ENCODE data around the gene AEBP2. TPM values are rescaled to one million over a fixed set of nuclear protein-coding genes. Genes with fewer than 3 reads are reported as not detected.

The AEBP2 gene
- total RNA-seq, 1 experiment from 2014 or later, result 49.2 TPM

DNA sequence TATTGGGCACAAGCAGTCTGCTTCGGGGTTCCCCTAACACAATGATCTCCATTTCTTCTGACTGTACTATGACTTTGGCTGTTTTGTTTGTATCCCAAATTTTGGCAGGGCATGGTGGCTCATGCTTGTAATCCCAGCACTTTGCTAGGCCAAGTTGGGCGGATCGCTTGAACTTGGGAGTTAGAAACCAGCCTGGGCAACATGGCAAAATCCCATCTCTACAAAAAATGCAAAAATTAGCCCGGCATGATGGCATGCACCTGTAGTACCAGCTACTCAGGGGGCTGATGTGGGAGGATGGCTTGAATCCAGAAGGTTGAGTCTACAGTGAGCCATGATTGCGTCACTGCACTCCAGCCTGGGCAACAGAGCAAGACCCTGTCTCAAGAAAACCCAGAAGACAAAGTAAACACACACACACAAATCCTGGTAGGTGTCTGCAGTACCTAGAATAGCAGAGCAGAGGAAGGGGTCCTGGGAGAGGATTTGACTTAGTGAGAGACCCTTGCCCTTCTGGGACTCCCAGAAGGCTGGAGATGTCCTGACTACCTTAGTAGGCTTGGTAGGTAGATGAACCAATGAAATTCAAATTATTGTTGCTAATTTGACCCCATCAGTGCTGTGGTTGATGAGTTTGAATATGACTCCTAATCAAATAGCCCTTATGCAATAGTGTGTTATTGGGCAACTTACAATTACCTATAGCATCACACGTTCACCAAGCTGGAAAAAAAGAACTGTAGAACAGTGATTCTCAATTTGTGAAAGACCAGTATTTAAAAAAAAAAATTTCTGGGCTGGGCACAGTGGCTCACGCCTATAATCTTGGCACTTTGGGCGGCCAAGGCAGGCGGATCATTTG lies 6.8 kb upstream of the AEBP2 start:
- CTCF ChIA-PET, result interaction anchor here (1.2 kb wide), 1 partner anchor 114 kb away, joined by 3 read pairs; no protein-coding TSS in a partner anchor
- Mint-ChIP-seq H3K9me3 (ENCODE audit: unreplicated experiment) (no peaks in the 10 kb centered on the region), H3K27me3 (ENCODE audit: insufficient read depth, unreplicated experiment) (no peaks in the 10 kb centered on the region), H3K36me3 (ENCODE audit: insufficient read depth, unreplicated experiment) (peaks cover 10% of the 10 kb centered on the region), H3K4me1 (ENCODE audit: insufficient read depth, unreplicated experiment) (peaks cover 11% of the 10 kb centered on the region), H3K27ac (ENCODE audit: low read depth, unreplicated experiment) (peak overlapping the region; percentile 100), H3K4me3 (ENCODE audit: unreplicated experiment) (no peak overlapping the region)
- TF ChIP-seq, protein P1, sequence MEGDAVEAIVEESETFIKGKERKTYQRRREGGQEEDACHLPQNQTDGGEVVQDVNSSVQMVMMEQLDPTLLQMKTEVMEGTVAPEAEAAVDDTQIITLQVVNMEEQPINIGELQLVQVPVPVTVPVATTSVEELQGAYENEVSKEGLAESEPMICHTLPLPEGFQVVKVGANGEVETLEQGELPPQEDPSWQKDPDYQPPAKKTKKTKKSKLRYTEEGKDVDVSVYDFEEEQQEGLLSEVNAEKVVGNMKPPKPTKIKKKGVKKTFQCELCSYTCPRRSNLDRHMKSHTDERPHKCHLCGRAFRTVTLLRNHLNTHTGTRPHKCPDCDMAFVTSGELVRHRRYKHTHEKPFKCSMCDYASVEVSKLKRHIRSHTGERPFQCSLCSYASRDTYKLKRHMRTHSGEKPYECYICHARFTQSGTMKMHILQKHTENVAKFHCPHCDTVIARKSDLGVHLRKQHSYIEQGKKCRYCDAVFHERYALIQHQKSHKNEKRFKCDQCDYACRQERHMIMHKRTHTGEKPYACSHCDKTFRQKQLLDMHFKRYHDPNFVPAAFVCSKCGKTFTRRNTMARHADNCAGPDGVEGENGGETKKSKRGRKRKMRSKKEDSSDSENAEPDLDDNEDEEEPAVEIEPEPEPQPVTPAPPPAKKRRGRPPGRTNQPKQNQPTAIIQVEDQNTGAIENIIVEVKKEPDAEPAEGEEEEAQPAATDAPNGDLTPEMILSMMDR (IDR thresholded peaks at IDR 0.05; ENCODE audit: unreplicated experiment), result no peak
- intact Hi-C loops (cut with micrococcal nuclease), result no loop called here
- no peak for DNase-seq (ENCODE audit: unreplicated experiment)
- BruUV-seq (replicated peaks), result no TSS peak
- POLR2A ChIA-PET, result interaction anchor here (0.6 to 2.3 kb wide), 7 partner anchors 8 to 190 kb away, joined by 3 to 18 read pairs (median 3); partner anchors contain the start of gene AEBP2

DNA sequence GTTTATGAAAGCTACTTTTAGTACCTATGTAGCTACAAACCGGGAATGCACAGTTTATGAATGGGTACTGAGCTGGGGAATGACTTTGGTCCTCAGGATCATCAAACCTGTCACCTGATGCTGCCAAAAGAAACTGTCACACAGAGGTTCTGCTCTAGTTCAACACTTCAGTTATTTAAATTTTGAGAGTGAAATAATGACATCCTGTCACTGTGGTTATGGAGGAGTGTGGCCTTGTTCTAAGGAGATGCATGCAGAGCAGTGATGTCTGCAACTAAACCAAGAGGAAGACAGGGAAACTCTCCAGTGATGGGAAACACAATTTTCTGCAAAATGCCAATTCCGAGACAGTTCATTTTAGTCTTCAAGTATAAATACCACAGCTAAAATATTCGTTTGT lies 4.8 kb upstream of the AEBP2 start:
- POLR2A ChIA-PET, result interaction anchor here (0.6 kb wide), 1 partner anchor 135 kb away, joined by 4 read pairs; no protein-coding TSS in a partner anchor

DNA sequence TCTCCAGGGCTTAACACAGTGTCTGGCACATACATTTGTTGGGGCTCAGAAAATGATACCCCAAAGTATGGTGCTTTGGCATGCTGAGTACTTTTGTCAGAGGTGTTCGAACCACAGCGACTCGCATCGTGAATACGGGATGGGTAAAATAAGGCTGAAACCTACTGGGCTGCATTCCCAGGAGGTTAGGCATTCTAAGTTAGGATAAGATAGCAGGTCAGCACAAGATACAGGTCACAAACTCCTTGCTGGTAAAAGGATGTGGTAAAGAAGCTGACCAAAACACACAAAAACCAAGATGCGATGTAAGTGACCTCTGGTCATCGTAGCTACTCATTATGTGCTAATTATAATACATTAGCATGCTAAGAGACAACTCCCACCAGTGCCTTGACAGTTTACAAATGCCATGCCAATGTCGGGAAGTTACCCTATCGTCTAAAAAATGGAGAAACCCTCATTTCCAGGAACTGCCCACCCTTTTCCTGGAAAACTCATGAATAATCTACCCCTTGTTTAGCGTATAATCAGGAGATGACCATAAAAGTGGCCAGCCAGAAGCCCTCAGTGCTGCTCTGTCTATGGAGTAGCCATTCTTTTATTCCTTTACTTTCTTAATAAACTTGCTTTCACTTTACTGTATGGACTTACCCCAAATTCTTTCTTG lies 3.3 kb upstream of the AEBP2 start:
- Mint-ChIP-seq H3K36me3 (ENCODE audit: insufficient read depth, unreplicated experiment) (peaks cover 17% of the 10 kb centered on the region), H3K27ac (ENCODE audit: low read depth, unreplicated experiment) (no peak overlapping the region), H3K4me1 (ENCODE audit: insufficient read depth, unreplicated experiment) (peaks cover 11% of the 10 kb centered on the region), H3K9me3 (ENCODE audit: unreplicated experiment) (no peaks in the 10 kb centered on the region), H3K4me3 (ENCODE audit: unreplicated experiment) (no peak overlapping the region), H3K27me3 (ENCODE audit: insufficient read depth, unreplicated experiment) (no peaks in the 10 kb centered on the region)
- intact Hi-C loops (cut with micrococcal nuclease), result no loop called here
- POLR2A ChIA-PET, result no interaction called here
- DNase-seq (ENCODE audit: unreplicated experiment), result no peak
- TF ChIP-seq, protein P1 (IDR thresholded peaks at IDR 0.05; ENCODE audit: unreplicated experiment), result no peak
- CTCF ChIA-PET, result no interaction called here
- BruUV-seq (replicated peaks), result no TSS peak

More for the DNA sequence above, 4.8 kb upstream of the AEBP2 start:
- H3K27me3 Mint-ChIP-seq (ENCODE audit: insufficient read depth, unreplicated experiment), result no peaks in the 10 kb centered on the region
- intact Hi-C loops (cut with micrococcal nuclease), result no loop called here
- DNase-seq (ENCODE audit: unreplicated experiment), result no peak
- H3K36me3 Mint-ChIP-seq (ENCODE audit: insufficient read depth, unreplicated experiment), result peaks cover 10% of the 10 kb centered on the region
- CTCF ChIA-PET, result interaction anchor here (0.5 to 0.9 kb wide), 4 partner anchors 28 to 1209 kb away, joined by 3 to 5 read pairs (median 4); no protein-coding TSS in a partner anchor
- no peak overlapping the region for H3K27ac Mint-ChIP-seq (ENCODE audit: low read depth, unreplicated experiment)
- peaks cover 11% of the 10 kb centered on the region for H3K4me1 Mint-ChIP-seq (ENCODE audit: insufficient read depth, unreplicated experiment)
- TF ChIP-seq, protein P1 (IDR thresholded peaks at IDR 0.05; ENCODE audit: unreplicated experiment), result no peak
- no peak overlapping the region for H3K4me3 Mint-ChIP-seq (ENCODE audit: unreplicated experiment)
- BruUV-seq (replicated peaks), result no TSS peak
- H3K9me3 Mint-ChIP-seq (ENCODE audit: unreplicated experiment), result no peaks in the 10 kb centered on the region

DNA sequence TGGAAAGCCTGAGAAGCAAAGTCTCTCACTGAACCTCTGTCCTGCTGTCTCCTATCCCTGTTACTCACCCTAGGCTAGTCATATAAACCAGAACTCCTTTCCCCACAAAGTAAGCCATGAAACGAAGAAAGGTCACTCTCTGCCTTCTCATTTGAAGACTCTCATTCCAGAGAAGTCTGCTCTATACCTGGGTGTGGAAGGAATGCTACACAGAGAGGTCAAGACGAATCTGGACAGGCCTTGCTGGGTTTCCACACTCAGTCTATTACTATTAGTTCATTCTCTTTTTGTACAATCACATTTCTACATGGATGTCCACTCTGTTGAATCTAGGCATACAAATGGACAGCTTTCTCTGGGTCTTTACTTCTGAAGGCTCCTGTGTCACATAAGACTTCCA lies 2.4 kb upstream of the AEBP2 start:
- CTCF ChIA-PET, result no interaction called here
- Mint-ChIP-seq H3K9me3 (ENCODE audit: unreplicated experiment) (no peaks in the 10 kb centered on the region), H3K36me3 (ENCODE audit: insufficient read depth, unreplicated experiment) (peaks cover 19% of the 10 kb centered on the region), H3K4me3 (ENCODE audit: unreplicated experiment) (no peak overlapping the region), H3K27me3 (ENCODE audit: insufficient read depth, unreplicated experiment) (no peaks in the 10 kb centered on the region), H3K27ac (ENCODE audit: low read depth, unreplicated experiment) (no peak overlapping the region), H3K4me1 (ENCODE audit: insufficient read depth, unreplicated experiment) (peaks cover 6% of the 10 kb centered on the region)
- intact Hi-C loops (cut with micrococcal nuclease), result no loop called here
- BruUV-seq (replicated peaks), result no TSS peak
- no peak for DNase-seq (ENCODE audit: unreplicated experiment)
- TF ChIP-seq, protein P1 (IDR thresholded peaks at IDR 0.05; ENCODE audit: unreplicated experiment), result no peak
- POLR2A ChIA-PET, result no interaction called here

All from MCF 10A (cell line).